GM18502 (cell line): ENCODE data around the gene BEX2.

Source experiments
- ATAC-seq: cut with Tn5 transposase; IDR thresholded peaks from one replicate; pipeline ENCODE4 v1.9.1; 2021; ENCODE audit warnings: mild to moderate bottlenecking; ENCODE audit not compliant: unreplicated experiment, poor library complexity

Gene BEX2

DNA sequence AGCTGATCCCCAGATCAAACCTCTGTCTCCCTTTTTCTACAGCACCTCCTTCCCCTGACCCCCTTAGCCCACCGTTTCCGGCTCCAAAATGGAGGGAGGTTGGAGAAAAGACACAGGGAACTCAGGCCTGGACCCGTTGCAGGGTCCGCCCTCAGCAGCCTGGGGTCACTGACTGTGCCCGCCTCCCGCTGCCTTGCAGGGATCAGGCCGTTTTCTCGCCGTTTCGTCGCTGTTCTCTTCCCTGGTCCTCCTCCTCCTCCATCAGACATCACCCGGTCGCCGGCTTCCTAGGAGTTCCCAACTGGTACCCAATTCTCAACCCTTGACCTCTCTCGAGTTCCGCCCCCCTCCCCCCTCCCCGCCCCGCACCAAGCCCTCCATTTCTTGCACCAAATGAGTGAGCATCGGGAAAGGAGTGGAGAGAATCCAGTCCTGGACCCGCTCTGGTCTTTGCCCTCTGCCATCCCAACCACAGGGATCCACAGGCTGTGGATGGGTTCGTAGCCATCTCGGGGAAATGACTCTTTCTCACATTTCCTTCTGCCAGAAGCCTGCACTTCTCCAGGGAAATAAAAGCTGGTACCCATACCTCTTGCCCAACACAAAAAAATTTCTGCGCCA is 34.7 kb downstream of the BEX2 start:
- ATAC-seq = no peak

DNA sequence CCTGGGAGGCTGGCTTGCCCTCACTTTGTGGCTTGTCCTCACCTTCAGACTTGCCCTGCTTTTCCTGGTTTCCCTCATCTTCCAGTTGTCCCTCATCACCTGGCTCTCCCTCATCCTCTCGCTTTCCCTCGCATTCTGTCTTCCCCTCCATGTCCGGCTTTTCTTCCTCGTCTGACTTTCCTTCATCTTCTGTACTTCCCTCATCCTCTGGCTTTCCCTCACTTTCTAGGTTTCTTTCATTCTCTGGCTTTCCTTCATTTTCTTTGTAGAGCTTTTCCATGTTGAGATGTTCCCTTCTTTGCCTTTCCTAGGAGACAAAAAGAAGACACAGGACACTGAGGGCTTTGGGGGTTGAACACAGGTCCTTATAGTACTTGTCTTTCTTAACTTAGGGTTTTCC is 36.5 kb downstream of the BEX2 start:
- ATAC-seq = no peak
